Hair follicle dermal papilla cell (primary cell): ENCODE results near the gene GJA8. TPM values are rescaled to one million over a fixed set of nuclear protein-coding genes. Genes with fewer than 3 reads are reported as not detected.

Source experiments
- total RNA-seq: library from RNA; depleted of rRNA; stranded (reverse); fragments of >200 nt; gene quantifications from 2 replicates; pipeline ENCODE4 v1.2.3, GENCODE V29; 2012

The GJA8 gene
- total RNA-seq, result not detected in 2 replicates

DNA sequence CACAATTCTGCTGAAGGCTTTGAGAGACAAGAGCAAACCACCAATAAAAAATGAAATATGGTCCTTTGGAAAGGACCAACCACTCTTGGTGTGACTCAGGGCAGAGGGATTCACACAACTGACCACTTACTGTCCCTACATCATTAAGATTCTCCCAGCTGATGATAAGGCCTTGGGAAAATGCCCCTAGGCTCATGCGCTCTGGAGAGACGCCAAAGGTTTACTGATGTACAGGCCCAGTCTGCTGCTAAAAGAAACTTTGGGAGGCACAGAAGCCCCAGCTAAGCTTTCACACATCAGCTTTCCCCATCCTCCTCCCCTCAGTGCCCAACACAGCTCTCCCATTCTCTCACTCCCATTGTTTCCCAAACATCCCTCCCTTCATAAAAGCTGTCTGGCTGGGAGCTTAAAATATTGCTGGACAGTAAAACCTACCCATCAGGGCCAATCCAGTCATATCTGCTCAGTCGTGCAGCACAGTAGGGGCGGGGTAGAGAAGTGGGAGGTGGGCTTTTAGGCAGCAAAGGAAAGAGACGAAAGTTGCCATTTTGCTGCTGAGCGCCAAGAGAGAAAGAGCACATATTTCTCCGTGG is at the start of gene GJA8:
Gene GJA8, plus strand, starts transcription at position 543 of the 593 bp plus-strand sequence. CDS start 5,161 bp downstream, outside the sequence.

DNA sequence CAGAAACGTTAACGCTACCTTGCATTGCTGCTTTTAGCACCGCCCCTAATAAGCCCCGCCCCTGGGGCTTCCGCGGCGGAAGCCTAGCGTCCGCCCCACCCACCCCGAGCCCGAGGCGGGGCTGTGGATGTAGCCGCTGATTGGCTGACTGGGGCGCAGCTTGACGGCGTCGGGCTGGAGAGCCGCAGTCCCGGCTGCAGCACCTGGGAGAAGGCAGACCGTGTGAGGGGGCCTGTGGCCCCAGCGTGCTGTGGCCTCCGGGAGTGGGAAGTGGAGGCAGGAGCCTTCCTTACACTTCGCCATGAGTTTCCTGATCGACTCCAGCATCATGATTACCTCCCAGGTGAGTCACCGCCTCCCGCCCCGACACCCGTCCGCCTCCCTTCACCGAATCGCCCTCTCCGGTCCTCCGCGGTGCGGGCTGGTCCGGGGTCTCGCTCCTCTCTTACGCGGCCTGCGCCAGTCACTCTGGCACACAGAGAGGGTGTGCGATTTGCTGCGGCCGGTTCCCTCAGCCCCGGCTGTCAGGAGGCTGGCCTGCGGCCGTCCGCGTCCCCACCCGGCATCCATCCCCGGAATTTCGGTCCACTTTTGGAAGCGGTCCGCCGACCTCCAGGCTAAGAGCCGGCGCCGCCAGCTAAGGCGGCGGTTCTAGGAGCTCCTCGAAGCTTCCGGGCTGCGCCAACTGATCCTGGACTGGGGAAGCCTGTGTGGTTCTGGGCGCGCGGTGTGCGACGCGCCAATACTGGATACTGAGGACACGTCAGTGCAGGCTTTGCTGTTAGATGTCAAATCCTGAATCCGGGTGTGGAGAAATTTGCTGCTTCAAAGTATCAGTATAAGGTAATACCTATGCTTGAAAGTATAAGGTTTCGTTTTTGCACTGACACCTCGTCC is 25.9 kb downstream of the GJA8 start, which contains the start of gene GPR89B:
Gene GPR89B, plus strand, starts transcription at position 185 of the 897 bp plus-strand sequence. Its CDS starts 117 bp downstream, at position 302.

Other genes starting within 250 kb of the GJA8 start
- 3.8 and 5.7 TPM in 2 replicates for gene ACP6, start 232.3 kb upstream of the GJA8 start, total RNA-seq
- gene GJA5, start 142.2 kb upstream of the GJA8 start, total RNA-seq, result 6.8 and 9.4 TPM in 2 replicates
- gene GPR89B, start 25.6 kb downstream of the GJA8 start, total RNA-seq, result 7.8 and 11.2 TPM in 2 replicates
- 4.7 and 6.5 TPM in 2 replicates for gene NBPF11, start 249.5 kb downstream of the GJA8 start, total RNA-seq